Non-pigmented ciliary epithelial cell (primary cell): ENCODE results near the gene POC1B.

Source experiments
- DNase-seq: peaks from one replicate; pipeline ENCODE4 v3.0.0-alpha.2; 2010; ENCODE audit warnings: low read depth

POC1B gene

DNA sequence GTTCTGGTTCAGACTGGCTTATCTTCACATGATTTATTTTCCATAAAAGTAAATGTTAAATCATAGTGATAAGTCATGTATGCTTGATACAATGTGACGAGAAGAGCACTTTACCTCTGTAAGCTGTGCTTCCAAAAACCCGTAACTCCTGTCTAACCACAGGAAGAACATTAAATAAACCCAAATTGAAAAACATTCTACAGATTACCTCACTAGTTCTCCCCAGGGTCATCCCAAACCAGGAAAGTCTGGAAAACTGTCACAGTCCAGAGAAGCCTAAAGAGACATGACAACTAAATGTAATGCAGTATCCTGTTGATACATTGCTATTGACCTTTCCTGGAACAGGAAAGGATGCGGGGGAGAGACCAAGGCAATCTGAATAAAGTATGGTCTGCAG, 141.0 kb downstream of the POC1B start:
- no peak for DNase-seq

DNA sequence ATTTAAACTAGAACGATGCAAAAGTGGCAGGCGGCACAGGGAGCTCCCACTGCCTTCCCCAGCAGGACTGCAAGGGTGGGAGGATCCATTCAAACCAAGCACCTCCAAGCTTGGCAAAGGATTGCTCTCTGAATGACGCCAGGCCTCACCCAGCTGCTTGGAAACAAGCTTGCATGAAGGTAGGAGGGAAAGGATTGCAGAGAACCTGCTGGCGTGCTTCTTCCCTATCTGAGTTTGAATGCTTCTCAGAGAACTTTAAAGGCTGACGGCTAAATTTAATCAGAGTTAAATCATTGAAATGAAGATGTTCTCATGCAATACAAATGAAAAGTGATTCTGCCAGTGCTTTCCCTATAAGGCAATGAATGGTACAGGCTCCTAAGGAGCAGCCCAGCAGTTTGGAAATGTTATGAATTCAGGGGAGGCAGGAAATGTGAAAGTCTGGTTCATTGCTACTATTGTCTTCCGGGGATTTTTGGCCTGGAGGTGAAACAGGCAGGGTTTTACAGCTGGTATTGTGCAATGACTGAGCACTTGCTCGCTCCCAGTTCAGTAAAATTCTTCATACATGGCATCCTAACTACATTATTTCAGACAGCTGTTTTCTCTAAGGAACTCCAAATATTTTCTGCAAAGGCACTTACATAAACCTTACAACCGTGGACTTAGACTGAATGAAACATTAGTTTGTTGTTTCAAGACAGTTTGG, 141.6 kb downstream of the POC1B start:
- peak; percentile 79 for DNase-seq

DNA sequence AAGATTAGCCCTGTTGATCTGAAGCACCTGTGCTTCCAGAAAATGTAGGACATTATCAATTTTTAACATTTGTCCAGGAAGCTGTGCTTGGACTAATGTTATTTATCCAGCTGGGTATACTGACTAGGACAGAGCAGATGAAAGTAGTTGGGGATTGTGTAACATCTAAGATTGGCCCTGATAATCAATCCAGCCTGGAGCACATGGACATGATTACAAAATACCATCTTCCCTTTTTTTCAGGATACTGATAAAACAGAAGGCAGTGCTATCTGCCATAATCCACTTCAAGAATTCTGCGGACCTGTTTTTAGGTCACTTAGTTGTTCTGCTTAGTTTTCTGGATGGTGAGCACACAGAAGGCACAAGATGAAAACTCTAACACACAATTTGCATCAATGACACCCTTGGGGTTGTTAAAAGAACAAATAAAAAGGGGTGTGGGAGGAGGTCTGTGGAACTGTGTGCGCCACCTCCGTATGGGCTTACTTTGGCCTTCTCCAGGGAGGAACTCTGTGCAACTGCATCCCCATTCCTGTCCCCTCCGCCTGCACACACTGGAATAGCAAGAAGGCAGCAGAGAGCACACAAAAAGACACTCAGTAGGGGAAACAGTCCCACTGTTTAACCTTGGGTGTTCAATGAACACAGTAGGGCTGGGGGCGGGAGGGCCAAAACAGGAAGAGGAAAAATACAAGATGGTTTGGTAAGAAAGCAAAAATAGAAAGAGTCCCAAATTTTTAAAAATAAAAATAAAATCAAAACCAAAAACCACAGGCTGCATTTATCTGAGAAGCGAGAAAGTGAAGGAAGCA, 142.4 kb downstream of the POC1B start:
- DNase-seq, result no peak

DNA sequence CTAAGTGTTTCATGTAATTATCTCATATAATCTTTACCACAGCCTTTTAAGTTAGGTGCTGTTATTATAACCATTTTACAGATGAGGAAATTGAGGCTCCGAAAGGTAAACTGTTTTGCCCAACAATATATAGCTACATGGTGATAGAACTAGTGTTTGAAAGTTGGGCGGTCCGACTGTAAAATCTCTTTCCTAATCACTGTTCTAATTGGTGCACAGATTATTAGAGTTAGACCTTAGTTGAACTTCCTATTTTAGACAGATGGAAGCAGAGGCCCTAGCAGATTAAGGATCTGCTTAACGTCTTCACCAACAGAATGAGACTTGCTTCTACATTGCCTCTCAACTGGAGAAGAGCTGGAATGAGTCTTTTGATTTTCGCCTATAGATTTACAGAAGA, 143.5 kb downstream of the POC1B start:
- no peak for DNase-seq

DNA sequence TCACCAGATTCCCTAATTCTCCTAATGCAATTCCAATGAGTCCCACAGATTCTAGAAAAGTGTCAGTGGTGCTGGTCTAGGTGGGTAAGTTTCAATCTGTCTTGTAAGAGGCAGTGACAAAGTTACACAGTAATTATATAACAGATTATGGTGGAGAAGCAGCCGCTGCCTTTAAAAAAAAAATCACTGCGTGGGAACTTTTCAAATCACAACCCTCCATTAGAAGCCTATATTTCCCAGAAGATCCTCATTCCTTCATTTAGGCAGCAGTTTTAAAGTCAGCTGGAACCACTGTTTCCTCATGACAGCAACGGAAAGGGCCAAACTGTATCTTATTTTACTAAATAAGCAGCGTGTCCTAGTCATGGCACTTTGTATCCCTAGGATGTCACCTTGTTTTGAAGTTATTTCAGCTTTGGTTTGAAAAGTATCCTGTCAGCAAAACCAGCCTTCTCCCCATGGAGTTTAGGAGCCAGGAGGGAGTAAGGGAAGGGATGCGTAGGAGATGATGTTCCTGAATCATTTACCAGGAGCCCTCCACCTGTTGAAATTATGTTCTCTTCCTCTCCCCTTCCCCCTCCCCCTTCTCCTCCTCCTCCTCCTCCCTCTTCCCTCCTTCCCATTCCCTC, 145.9 kb downstream of the POC1B start:
- DNase-seq, result no peak

DNA sequence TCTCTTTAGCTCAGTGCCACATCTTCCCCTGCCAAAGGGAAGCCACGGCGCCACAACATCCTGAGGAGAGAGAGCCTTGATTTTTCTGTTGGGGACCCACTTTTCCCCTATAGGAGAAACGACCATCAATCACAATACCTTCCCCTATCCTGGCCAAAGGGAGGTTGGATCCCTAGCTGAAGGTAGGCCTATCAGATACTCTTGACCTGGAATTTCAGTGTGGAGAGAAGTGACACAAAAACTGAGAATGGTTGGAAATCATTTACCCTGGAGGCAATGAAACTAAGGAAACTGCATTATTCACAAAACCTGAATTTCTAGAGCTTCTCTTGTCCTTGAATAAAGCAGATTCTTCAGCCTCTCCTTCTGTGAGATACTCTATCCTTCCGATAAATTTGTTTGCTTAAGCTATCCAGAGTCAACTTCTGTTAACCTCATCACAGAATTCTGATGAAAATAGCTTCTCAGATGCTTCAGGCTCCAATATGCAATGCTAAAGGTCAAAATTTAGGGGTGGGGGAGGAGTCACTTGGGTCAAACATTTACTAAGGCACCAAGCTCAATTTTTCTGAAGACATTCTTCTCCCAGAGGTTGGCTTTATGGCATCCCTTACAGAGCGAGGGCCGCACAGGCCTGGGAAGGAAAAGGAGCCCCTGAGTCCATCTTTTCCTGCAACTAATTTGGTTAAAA, 146.6 kb downstream of the POC1B start:
- DNase-seq, result no peak

DNA sequence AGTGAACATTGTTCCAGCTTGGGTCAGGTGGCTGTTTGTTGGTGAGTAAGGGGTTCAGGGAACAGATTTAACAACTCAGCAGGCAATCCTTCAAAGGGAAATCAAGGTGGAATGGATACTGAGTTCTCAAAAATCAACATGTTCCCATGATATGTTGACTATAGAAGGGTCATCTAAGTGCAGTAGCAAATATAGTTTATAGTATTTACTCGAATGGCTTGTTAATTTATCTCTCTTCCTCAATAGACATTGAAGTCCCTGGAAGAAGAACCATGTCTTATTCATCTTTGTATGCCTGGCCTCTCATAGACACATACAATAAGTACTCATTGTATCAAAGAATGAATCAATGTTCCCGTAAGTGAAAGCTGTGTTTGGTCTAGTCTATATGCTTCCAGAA, 149.0 kb downstream of the POC1B start:
- no peak for DNase-seq

DNA sequence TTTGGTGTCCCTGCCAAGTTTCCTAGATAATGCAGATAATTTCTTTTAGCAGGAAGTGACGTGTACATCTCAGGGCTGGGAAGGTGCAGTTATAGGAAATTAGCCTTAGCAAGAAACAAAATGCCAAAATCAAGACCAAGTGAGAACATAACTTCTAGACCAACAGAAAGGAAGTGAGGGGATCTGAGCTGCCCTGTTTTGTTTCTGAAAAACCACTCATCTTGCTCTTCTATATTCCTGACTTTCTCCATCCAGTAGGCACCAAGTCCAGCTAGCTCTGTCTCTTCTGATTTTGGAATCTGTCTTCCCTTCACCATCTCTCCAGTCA, 149.7 kb downstream of the POC1B start:
- no peak for DNase-seq

DNA sequence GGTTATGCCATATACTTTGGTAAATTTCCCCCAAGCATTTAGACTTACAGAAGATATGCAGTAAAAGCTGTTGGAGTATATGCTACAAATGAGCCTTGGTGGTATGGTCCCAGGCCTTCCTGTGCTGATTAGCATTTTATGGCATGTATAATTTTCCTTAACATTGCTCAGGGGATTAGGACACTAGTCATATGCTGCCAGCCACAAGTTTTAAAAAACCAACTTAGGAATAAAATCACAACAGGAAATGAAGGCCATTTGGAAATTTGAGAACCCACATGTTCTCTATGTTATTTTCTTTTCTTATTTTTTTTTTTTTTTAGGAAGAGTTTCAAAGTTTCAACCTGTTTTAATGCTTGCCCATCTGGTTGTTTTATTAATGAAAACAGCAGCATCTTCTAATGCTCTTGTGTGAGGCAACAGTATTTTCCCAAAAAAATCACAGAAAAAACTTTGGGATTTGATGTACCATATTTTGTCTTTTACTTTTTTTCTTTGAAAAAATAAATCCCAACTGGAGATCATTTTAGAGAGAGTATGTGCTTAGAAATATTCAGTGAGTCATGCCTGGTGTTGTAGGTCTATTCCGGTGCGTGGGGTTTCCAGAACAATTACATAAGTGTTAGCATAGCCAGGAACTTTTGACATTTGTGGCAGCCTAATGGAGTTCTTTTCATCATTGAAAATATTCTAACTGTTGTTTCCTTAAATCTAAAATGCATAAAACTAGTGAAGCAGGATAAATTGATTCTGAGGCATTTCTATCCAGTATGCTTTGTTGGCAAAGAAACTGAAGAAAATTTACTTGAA, 151.9 kb downstream of the POC1B start:
- DNase-seq, result peak; percentile 77

DNA sequence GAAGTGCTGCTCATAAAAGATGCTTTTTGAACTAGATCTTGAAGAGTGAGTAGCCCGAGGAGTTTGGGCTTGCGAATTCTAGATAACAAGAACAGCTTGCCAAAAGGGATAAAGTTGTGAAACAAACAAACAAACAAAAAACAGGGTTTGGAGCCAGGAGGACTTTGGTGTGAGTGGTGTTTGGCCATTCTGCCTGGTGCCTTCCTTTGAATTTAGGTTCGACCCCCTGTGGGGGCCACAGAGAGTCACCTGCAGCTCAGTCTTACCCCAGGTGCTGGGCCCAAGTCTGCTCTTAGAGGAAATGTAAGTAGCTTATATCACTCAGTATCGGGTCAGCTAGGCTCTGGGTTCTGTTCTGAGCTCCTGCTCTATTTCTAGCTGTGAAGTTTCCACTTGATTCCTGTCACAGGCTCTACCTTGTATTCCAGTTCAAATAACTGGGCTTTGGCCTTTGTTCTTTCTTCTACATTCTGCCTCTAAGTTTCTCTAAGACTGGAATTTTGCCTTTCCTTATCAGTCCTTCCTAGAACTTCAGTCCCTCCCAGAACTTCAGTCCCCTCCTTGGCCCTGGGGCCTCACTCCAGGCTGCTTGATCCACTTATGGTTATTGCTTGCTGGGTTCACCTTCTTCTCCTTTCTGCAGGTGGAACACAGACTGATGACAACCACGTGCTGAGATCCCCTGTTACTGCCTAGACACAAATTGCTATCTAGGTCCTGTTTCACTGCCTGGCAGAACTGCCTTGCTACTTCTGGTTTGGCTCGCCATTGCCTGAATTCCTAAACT, 153.1 kb downstream of the POC1B start:
- no peak for DNase-seq

DNA sequence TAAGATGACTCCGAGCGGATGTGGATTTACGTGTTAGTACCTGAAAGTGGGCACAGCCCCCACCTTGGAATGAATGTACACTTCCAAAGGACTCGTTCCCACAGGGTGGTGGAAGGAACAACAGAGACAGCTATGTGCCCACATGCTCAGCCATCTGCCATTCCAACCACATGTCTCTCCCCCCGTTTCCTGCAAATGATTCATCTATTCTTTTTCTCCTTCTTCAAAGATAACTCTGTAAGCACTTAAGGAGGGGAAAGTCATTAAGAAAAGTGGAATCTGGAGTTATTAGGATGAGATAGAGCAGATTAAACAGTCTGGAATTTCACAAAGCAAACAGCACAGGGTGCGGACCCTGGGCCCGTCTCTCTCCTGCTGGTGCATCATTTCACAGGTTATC, 155.0 kb downstream of the POC1B start:
- peak; percentile 77 for DNase-seq

DNA sequence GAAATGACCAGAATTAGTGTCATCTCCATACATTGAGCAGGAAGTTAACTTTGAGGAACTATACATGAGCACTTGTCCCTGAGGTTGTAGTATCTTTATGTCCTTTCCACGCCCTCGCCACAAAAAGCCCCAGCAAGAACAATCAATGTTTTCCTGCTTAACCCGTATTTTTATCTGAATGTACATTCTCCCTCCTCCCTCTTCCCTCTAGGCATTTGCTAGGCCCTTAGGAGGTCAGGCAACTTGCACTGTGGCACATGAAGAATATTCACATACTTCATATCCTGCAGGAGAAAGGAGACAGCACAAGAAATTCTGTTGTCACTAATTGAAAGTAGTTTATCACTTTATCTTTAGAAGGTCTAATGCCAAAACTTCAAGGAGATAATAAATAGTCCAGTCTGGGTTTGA, 155.4 kb downstream of the POC1B start:
- DNase-seq, result no peak
